GM21529 (cell line): Measurements from ENCODE around the gene TTLL6.
"Not testable (repeated sequence)": the region's sequence is repeated elsewhere in the genome, so short reads cannot be mapped to it uniquely, and the experiment has no call there.

Experiments
- ATAC-seq: cut with Tn5 transposase; IDR thresholded peaks from one replicate; pipeline ENCODE4 v1.9.1; 2021; ENCODE audit not compliant: unreplicated experiment

Gene TTLL6

GRCh38 chr17:48816774-48817590 lies at the start of gene TTLL6:
Gene TTLL6, minus strand, starts transcription at chr17:48817229. Its CDS starts 157 bp downstream, at chr17:48817072.
- peak; percentile 89 for ATAC-seq

GRCh38 chr17:48860456-48860855 lies 43.4 kb upstream of the TTLL6 start:
- ATAC-seq = no peak

- no peak for ATAC-seq
These were observed 43.0 kb upstream of the TTLL6 start for GRCh38 chr17:48860034-48860433.

- no peak for ATAC-seq
These were observed 39.2 kb upstream of the TTLL6 start for GRCh38 chr17:48856122-48856821.

GRCh38 chr17:48854774-48855476 lies 37.9 kb upstream of the TTLL6 start:
- no peak for ATAC-seq

- no peak for ATAC-seq
These were observed 33.8 kb upstream of the TTLL6 start for GRCh38 chr17:48850792-48851323.

GRCh38 chr17:48843187-48843900 lies 26.3 kb upstream of the TTLL6 start:
- ATAC-seq = no peak

- no peak for ATAC-seq
These were observed 25.7 kb upstream of the TTLL6 start for GRCh38 chr17:48842746-48843145.

- peak; percentile 75 for ATAC-seq
These were observed 24.4 kb upstream of the TTLL6 start for GRCh38 chr17:48841395-48841831.

- no peak for ATAC-seq
These were observed 23.4 kb upstream of the TTLL6 start for GRCh38 chr17:48840441-48840840.

GRCh38 chr17:48837458-48837857 lies 20.4 kb upstream of the TTLL6 start:
- peak; percentile 38 for ATAC-seq

GRCh38 chr17:48835971-48836370 lies 18.9 kb upstream of the TTLL6 start:
- no peak for ATAC-seq

GRCh38 chr17:48834973-48835372 lies 17.9 kb upstream of the TTLL6 start:
- no peak for ATAC-seq

GRCh38 chr17:48831549-48831883 lies 14.5 kb upstream of the TTLL6 start:
- ATAC-seq = no peak

- ATAC-seq = peak; percentile 81
These were observed 14.0 kb upstream of the TTLL6 start, which contains the start of gene CALCOCO2 for GRCh38 chr17:48830840-48831548. Gene CALCOCO2, plus strand, starts transcription at chr17:48831035. Its CDS starts 10,673 bp downstream, at chr17:48841708.

GRCh38 chr17:48825446-48826381 lies 8.7 kb upstream of the TTLL6 start:
- ATAC-seq = no peak

GRCh38 chr17:48820936-48821335 lies 3.9 kb upstream of the TTLL6 start:
- ATAC-seq = not testable (repeated sequence)

- ATAC-seq = no peak
These were observed 2.4 kb upstream of the TTLL6 start for GRCh38 chr17:48819466-48819865.

- no peak for ATAC-seq
These were observed 1.4 kb upstream of the TTLL6 start for GRCh38 chr17:48818361-48818841.
